NT2/D1 (cell line): ENCODE measurements around the gene APOA5.

Source experiments
- DNase-seq: peaks from one replicate; pipeline ENCODE4 v3.0.0-alpha.2; 2011; ENCODE audit warnings: low read depth, low spot score
- H3K27me3 ChIP-seq: 2 replicates; pipeline ENCODE4 v1.6.0; 2011; ENCODE audit warnings: mild to moderate bottlenecking; ENCODE audit not compliant: insufficient read length, insufficient read depth
- H3K36me3 ChIP-seq: 2 replicates; pipeline ENCODE4 v1.6.1; 2011; ENCODE audit warnings: mild to moderate bottlenecking, low read length, mixed read lengths; ENCODE audit not compliant: insufficient read depth, insufficient read length
- H3K4me1 ChIP-seq: 2 replicates; pipeline ENCODE4 v1.5.1; 2011; ENCODE audit not compliant: insufficient read depth, insufficient read length
- H3K4me3 ChIP-seq: 2 replicates; pipeline ENCODE4 v1.5.1; 2011; ENCODE audit warnings: low read depth; ENCODE audit not compliant: insufficient read length
- H3K9ac ChIP-seq: 2 replicates; pipeline ENCODE4 v1.6.0; 2011; ENCODE audit warnings: low read depth; ENCODE audit not compliant: insufficient read length
- H3K9me3 ChIP-seq: 2 replicates; pipeline ENCODE4 v1.5.1; 2011; ENCODE audit warnings: mild to moderate bottlenecking, low read length; ENCODE audit not compliant: insufficient read depth
- SUZ12 ChIP-seq: IDR thresholded peaks from 2 replicates; pipeline ENCODE4 v1.6.1; 2011; ENCODE audit not compliant: insufficient read length, insufficient read depth; ENCODE audit errors: extremely low read depth
- YY1 ChIP-seq: IDR thresholded peaks from 2 replicates; pipeline ENCODE4 v1.6.1; 2011; ENCODE audit not compliant: insufficient read length, insufficient read depth
- ZNF274 ChIP-seq: IDR thresholded peaks from 2 replicates; pipeline ENCODE4 v1.6.1; 2011; ENCODE audit warnings: mild to moderate bottlenecking, low read depth, low read length

The APOA5 gene

GRCh38 chr11:116831790-116832349, 40.2 kb upstream of the APOA5 start:
- no peaks in the 10 kb centered on the region for H3K27me3 ChIP-seq
- no peak overlapping the region for H3K4me3 ChIP-seq
- peaks cover 22% of the 10 kb centered on the region for H3K4me1 ChIP-seq
- H3K9me3 ChIP-seq: no peaks in the 10 kb centered on the region
- TF ChIP-seq YY1 (no peak), SUZ12 (no peak), ZNF274 (no peak)
- no peak overlapping the region for H3K9ac ChIP-seq
- no peak for DNase-seq
- H3K36me3 ChIP-seq: no peaks in the 10 kb centered on the region

GRCh38 chr11:116830184-116830912, 38.7 kb upstream of the APOA5 start:
- TF ChIP-seq SUZ12 (no peak), YY1 (no peak), ZNF274 (no peak)
- H3K9me3 ChIP-seq: no peaks in the 10 kb centered on the region
- H3K4me1 ChIP-seq: peaks cover 18% of the 10 kb centered on the region
- peaks cover 11% of the 10 kb centered on the region for H3K27me3 ChIP-seq
- H3K4me3 ChIP-seq: no peak overlapping the region
- H3K36me3 ChIP-seq: no peaks in the 10 kb centered on the region
- H3K9ac ChIP-seq: no peak overlapping the region
- no peak for DNase-seq

- Histone ChIP-seq H3K4me1 (peaks cover 15% of the 10 kb centered on the region), H3K36me3 (no peaks in the 10 kb centered on the region), H3K27me3 (peaks cover 11% of the 10 kb centered on the region), H3K9me3 (no peaks in the 10 kb centered on the region), H3K9ac (no peak within 1 kb of the TSS), H3K4me3 (no peak within 1 kb of the TSS)
- no peak for DNase-seq
- TF ChIP-seq YY1: no peak
- no peak for TF ChIP-seq ZNF274
- TF ChIP-seq SUZ12: no peak
These were observed 38.0 kb upstream of the APOA5 start, which contains the start of gene APOC3 for GRCh38 chr11:116829525-116830183. TSS of gene APOC3 (plus strand) at chr11:116829907. CDS start at chr11:116830583, 676 bp downstream.

GRCh38 chr11:116828632-116829524, 37.2 kb upstream of the APOA5 start:
- Histone ChIP-seq H3K27me3 (peaks cover 11% of the 10 kb centered on the region), H3K9me3 (no peaks in the 10 kb centered on the region), H3K36me3 (no peaks in the 10 kb centered on the region), H3K9ac (no peak overlapping the region), H3K4me1 (peaks cover 15% of the 10 kb centered on the region), H3K4me3 (no peak overlapping the region)
- DNase-seq: no peak
- TF ChIP-seq SUZ12: no peak
- TF ChIP-seq YY1: no peak
- no peak for TF ChIP-seq ZNF274

GRCh38 chr11:116827461-116827860, 35.8 kb upstream of the APOA5 start:
- no peak overlapping the region for H3K4me3 ChIP-seq
- TF ChIP-seq ZNF274: no peak
- no peak for TF ChIP-seq YY1
- no peak for TF ChIP-seq SUZ12
- H3K9me3 ChIP-seq: no peaks in the 10 kb centered on the region
- H3K9ac ChIP-seq: no peak overlapping the region
- DNase-seq: no peak
- H3K36me3 ChIP-seq: no peaks in the 10 kb centered on the region
- H3K27me3 ChIP-seq: peaks cover 11% of the 10 kb centered on the region
- H3K4me1 ChIP-seq: peaks cover 18% of the 10 kb centered on the region

- Histone ChIP-seq H3K4me1 (peaks cover 18% of the 10 kb centered on the region), H3K4me3 (no peak overlapping the region), H3K9ac (no peak overlapping the region), H3K27me3 (peaks cover 11% of the 10 kb centered on the region), H3K36me3 (no peaks in the 10 kb centered on the region), H3K9me3 (no peaks in the 10 kb centered on the region)
- DNase-seq: no peak
- TF ChIP-seq YY1 (no peak), SUZ12 (no peak), ZNF274 (no peak)
These were observed 35.2 kb upstream of the APOA5 start for GRCh38 chr11:116826751-116827431.
